HL-60 (cell line): ENCODE results near the gene WDFY4.

Source experiments
- POLR2AphosphoS5 ChIP-seq: IDR thresholded peaks from 2 replicates; pipeline ENCODE4 v1.6.1; 2012; ENCODE audit warnings: low read depth
- TF ChIP-seq, protein P1 (sequence below): IDR thresholded peaks from one replicate; pipeline ENCODE4 v1.5.1; 2011; ENCODE audit warnings: low read length, control low read depth, inconsistent platforms; ENCODE audit not compliant: insufficient read depth

DNA sequence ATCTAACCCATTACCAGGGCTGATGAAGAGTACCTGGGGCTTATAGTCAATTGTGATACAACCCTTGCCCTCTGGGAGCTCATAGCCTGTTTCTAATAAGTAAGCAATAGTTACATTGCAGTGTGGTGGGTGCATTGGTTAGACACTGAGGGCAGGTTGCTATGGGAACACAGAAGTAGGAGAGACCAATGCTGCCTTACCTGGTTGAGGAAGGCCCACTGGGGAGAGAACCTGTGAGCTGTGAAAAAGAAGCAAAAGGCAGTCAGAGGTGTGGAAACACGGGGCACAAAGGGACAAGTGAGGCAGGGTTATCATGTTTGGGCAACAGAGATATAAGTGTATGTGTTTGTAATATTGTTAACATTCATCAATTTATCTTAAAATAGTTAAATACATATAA is 51.9 kb downstream of the WDFY4 start:
- TF ChIP-seq, protein P1, sequence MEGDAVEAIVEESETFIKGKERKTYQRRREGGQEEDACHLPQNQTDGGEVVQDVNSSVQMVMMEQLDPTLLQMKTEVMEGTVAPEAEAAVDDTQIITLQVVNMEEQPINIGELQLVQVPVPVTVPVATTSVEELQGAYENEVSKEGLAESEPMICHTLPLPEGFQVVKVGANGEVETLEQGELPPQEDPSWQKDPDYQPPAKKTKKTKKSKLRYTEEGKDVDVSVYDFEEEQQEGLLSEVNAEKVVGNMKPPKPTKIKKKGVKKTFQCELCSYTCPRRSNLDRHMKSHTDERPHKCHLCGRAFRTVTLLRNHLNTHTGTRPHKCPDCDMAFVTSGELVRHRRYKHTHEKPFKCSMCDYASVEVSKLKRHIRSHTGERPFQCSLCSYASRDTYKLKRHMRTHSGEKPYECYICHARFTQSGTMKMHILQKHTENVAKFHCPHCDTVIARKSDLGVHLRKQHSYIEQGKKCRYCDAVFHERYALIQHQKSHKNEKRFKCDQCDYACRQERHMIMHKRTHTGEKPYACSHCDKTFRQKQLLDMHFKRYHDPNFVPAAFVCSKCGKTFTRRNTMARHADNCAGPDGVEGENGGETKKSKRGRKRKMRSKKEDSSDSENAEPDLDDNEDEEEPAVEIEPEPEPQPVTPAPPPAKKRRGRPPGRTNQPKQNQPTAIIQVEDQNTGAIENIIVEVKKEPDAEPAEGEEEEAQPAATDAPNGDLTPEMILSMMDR: no peak
- TF ChIP-seq POLR2AphosphoS5: no peak
